NAMALWA (cell line): ENCODE measurements around the gene NEDD4L.

ENCODE experiments used
- DNase-seq: peaks from one replicate; pipeline ENCODE4 v3.0.0-alpha.2; 2015; ENCODE audit warnings: low spot score

Gene NEDD4L

GRCh38 chr18:58052960-58053359, 8.9 kb downstream of the NEDD4L start:
- DNase-seq = no peak

- DNase-seq = no peak
Measured at GRCh38 chr18:58054041-58054781, 10.2 kb downstream of the NEDD4L start.

GRCh38 chr18:58055890-58056558, 12.0 kb downstream of the NEDD4L start:
- DNase-seq = no peak

GRCh38 chr18:58056852-58057251, 12.8 kb downstream of the NEDD4L start:
- DNase-seq = no peak

GRCh38 chr18:58057291-58057965, 13.4 kb downstream of the NEDD4L start:
- DNase-seq = no peak

GRCh38 chr18:58058720-58059119, 14.7 kb downstream of the NEDD4L start:
- no peak for DNase-seq

GRCh38 chr18:58060254-58060653, 16.2 kb downstream of the NEDD4L start:
- DNase-seq = no peak

- DNase-seq = no peak
Measured at GRCh38 chr18:58061349-58061748, 17.3 kb downstream of the NEDD4L start.

- no peak for DNase-seq
Measured at GRCh38 chr18:58064406-58064998, 20.5 kb downstream of the NEDD4L start.

GRCh38 chr18:58065956-58066355, 21.9 kb downstream of the NEDD4L start:
- DNase-seq = no peak

GRCh38 chr18:58067601-58068000, 23.6 kb downstream of the NEDD4L start:
- no peak for DNase-seq

- no peak for DNase-seq
Measured at GRCh38 chr18:58069099-58069498, 25.1 kb downstream of the NEDD4L start.

GRCh38 chr18:58069721-58070292, 25.8 kb downstream of the NEDD4L start:
- no peak for DNase-seq

GRCh38 chr18:58076052-58076451, 32.0 kb downstream of the NEDD4L start:
- no peak for DNase-seq

GRCh38 chr18:58077329-58077728, 33.3 kb downstream of the NEDD4L start:
- no peak for DNase-seq

- no peak for DNase-seq
Measured at GRCh38 chr18:58078889-58079573, 35.0 kb downstream of the NEDD4L start.

- DNase-seq = no peak
Measured at GRCh38 chr18:58080451-58080850, 36.4 kb downstream of the NEDD4L start.

GRCh38 chr18:58087928-58088690, 44.1 kb downstream of the NEDD4L start:
- no peak for DNase-seq

GRCh38 chr18:58088691-58089065, 44.7 kb downstream of the NEDD4L start:
- DNase-seq = no peak

GRCh38 chr18:58091099-58091611, 47.1 kb downstream of the NEDD4L start:
- no peak for DNase-seq

- DNase-seq = no peak
Measured at GRCh38 chr18:58093311-58093803, 49.3 kb downstream of the NEDD4L start.
